Measurements from ENCODE around the gene GSK3A. TPM values are rescaled to one million over a fixed set of nuclear protein-coding genes. Genes with fewer than 3 reads are reported as not detected.

GSK3A gene
- polyA plus RNA-seq, 12 donors = 36.1 to 84.0 (median 42.9) TPM; not detected in 1

DNA sequence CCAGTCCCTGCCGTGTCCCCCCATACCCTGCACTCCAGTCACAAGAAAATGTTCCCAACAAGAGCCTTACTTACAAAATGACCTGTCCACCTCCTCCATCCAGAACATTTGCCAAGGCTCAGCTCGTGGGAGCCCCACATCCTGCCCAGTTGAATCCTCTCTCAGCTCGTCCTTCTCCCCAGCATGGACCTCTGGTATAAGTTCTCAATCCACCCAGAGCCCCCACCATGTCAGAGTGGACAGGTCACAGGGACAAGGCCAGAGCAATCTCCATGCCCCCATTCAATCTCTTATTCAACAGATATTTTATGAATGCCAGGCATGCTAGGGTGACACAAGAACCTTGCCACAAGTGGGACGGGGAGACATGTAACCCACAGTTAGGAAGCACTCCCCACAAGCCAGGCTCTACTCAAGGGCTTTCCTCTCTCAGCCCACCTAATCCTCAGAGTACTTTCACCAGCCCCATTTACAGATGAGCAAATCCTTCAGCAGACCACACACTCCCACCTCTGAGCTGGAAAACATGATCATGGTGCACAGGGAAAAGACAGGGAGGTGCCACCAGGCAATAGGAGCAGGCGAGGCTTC lies 40.0 kb downstream of the GSK3A start:
- DNase-seq = no peak

DNA sequence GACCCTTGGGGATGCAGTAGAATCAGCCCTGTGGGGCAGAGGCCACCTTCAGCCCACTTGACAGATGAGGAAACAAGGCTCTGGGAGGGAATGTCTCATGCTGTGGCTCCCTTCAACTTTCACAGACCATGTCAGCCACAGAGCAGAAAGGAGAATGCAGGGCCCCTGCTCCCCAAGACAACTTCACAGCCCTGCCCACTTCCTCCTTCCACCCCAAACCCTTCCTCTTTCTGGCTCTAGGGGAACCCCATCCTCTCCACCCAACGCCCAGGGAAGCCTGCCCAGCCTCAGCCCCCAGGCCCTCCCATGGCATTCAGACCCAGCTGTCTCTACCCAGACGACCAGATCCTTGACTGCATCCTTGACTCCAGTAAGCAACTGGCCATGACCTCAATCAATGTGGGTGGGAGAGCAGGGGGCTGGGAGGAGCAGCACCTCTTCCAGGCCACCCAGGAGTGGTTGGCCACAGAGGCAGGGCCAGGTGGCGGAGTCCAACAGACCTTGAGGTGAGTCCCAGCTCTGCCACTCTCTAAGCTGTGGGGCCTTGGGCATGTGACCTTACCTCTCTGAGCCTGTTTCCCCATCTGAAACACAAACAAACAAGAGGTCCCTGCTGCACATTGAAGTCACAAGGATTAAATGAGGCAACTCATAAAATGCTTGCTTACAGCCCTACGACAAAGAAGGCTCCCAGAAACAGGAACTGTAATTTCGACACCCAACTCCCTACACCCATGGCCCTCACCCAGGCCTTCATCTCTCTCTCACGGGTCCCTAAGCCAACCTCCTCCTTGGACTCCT lies 40.7 kb downstream of the GSK3A start:
- DNase-seq = no peak

DNA sequence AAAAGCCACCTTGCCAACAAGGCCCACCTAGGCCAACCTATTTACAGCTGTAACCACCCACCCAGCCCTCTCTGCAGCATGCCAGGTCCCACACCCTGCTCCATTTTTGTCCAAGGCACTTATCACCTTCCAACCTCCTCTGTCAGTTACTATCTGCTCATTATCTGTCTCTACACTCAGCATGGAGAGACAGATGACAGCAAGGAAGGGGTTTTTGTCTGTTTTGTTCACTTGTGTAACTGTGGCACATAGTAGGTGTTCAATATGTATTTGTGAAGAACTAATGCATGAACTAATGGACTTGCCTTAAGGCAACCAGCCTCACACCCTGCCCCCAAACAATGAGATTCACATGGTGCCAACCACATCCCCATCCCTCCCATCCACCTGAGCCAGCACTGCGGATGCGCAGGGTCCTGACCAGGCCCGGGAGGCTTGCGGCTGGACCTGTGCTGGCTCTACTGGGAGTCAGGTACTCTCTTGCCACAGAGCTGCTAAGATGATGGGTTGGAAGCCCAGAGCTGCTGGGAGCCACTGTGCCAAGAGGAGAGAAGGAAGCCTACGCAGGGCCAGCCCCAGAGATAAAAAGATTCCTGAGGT lies 42.2 kb downstream of the GSK3A start:
- no peak for DNase-seq

DNA sequence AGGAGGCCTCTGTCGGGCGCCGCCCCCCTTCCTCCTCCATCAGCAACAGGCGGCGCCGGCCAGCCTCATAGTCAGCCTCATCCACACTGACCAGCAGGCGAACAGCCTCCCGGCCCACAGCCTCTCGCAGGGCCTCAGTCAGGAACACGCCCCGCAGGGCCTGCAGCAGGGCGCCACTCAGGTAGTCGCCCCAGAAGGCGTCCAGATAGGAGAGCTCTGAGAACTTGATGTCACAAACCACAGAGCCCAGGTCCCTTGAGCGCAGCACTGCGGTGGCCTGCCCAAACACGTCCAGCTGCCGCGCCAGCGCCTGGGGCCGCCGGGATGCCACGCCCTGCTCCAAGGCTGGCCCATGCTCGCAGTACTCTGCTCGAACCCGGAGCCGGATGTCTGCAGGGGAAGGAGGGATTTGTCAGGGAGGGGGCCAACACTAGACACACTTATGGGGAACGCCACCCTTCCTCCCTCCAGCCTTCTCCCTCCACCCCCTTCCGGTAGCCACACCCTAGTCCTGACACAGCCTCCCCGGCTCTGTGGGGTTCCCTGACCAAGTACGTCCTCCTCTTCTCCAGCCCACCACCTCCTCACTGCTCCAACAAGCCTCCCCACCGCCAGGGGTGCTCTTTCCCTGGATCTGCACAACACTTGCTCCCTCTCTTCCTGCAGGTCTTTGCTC lies 42.8 kb downstream of the GSK3A start:
- DNase-seq = no peak

DNA sequence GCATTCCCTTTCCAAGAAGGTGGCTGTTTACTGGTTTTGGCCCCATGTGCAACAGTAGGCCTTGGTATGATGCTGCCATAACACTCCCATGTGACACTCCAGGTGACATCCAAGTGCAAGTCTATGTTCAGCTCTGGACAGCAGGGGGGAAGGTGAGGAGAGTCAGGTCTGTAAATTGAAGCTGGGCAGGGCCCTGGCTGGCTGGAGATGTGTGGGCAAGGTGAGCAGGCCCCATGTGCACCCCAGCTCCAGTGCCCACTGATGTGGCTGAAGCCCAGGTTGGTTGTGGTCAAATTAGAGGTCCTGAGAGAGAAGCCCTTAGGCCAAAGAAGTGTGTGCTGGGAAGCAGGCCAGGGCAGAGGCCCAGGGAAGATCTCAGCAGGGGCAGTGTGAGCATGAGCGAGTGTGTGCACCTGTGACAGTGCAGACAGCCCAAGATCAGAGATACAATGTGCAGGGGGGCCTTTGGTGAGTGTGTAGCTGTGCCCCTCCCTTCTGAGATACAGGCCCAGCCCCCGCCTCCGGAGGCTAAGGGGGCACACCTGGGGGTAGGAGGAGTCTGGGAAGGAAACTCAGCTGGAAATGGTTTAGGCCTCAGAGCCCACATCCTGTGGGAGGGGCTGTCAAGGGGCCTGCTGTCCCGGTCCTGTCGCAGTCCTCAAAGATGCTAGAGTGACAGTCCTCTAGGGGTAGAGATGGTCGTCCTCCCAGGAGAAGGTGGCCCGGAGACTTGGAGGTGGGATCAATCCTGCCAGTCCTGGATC lies 43.5 kb downstream of the GSK3A start:
- DNase-seq = no peak

DNA sequence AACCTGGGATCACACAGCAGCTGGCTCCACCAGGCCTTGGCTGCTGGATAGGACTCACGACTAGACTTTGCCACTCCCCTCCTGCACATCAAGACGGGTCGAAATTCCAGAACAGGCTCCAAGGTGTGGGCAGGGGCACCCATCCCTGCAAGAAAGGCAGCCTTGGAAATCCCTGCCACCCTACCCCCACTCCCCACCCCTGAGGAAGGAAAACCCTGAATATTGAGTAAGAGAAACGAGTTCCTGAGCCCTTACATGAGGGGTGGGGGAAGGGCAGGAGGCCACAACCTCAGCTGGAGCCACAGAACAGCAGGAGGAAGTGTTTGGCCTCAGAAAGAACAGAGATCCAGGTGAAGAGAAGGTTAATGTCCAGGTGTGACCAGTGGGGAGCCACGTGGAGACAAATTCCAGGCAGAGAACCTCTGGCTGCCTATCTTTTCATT lies 45.0 kb downstream of the GSK3A start:
- DNase-seq = no peak

DNA sequence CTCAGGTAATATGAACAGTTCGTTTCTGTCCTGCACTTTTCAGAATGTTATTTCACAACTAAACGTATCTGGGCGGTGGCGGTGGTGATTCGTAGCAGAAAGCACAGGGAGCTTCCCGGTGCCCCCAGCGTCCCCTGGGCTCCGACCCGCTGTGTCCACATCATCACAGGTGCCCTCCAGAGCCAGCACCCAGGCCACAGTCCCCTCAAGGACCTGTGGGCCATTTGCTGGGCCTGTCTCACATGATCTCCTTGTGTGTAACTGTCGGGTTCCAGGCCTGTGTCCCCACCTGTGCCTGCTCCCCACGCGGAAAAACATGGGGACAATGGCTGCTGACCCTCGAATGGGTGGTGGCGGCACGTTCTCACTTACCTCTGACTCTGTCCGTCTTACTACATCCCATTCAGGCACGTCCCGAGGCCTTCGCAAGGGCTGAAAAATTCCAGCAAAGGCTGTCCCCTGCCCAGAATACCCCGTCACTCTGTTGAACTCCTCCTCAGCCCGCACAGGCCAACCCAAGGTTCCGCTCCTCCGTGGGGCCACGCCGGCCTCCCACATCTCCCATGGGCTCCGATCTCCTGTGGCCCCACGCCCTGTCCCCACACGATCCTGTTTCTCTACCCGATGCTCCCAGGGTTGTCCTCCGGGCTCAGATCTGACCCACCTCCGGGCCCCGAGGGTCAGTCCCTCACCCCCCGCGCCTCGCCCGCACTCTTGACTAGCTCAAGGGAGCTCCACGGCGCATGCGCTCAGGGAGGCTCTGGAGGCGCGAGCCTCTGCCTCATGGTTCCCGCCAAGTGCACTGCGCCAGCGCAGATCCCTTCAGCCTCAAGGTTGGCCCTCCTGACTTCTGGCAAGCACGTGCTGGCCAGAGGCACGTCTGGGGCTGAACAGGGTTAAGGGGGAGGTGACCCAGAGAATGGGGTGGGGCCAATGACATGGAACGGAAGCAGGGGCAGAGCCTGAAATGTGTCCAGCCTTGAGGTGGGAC lies 46.1 kb downstream of the GSK3A start:
- no peak for DNase-seq

DNA sequence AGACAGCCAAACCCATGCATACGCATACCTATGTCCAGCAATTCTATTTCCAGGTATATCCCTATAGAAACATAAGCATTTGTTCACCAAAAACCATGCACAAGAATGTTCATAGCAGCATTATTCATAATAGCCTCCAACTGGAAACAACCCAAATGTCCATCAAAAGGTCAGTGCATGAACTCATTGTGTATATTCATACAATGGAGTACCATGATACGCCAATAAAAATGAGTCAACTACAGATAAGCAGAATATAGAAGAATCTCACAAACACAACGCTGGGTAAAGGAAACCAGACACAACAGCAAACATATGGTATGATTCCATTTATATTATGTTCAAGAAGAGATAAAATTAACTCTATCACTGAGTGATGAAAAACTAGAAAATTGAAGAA lies 48.7 kb downstream of the GSK3A start:
- no peak for DNase-seq

DNA sequence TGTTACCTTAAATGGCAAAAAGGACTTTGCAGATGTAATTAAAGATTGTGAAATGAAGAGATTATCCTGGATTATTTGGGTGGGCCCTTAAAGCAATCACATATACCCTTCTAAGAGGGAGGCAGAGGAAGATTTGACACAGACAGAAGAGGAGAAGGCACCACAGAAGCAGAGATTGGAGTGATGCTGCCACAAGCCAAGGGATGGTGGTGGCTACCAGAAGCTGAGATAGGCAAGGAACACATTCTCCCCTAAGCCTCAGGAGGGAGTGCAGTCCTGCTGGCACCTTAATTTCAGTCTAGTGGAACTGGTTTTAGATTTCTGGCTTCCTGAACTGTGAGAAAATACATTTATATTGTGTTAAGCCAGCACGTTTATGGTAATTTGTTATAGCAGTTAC lies 49.1 kb downstream of the GSK3A start:
- no peak for DNase-seq

DNA sequence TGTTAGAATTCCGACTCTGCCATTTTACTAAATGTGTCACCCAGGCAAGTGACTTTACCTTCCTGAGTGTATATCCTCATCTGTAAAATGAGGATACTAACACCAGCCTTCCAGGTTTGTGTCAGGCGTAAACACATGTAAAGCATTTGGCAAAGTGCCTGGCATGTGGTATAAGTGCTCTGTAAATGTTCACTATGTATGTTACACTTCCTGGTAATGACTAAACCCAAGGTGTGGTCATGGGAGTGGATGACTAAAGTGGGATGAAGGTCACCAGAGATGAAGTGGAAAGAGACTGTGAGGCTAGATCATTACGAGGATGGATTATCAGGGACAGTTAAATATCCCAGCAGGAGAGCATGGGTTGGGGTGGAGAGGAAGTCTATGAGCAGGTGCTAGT lies 50.5 kb downstream of the GSK3A start:
- no peak for DNase-seq

DNA sequence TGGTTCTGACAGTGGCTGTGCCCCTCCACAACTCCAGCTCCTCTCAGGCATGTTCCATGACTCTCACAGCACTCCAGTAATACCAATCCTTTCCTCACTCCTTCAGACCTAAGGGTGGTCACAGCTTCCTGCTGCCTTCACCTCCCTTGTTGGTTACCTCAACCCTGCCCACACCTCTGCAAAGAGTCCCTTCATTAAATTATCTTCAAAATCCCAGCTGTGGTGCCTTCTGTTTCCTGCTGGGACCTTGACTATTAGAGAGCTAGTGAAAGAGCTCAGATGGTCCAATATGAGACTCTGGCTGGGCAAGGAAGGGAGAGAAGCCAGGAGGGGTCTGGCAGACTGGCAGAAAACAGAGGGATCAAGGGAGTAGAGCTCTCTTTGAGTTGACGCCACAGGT lies 51.1 kb downstream of the GSK3A start:
- DNase-seq = no peak

DNA sequence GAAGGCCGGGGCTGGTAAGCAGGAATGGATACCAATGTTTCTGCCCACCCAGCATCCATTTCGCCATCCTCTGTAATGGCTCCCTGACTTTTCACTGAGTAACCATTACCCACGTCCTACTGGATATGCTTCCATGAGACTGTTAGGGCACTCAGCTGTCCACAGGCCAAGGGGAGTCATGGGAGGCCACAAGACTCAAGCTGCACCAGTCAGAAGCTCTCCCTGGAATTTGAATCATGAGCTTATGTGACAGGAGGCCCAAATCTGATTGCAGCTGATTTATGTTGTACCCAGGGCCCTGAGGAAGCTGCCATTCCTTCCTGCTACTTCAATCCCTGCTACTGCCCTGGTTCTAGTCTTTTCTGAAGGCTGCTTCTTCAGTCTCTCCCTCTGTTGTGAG lies 53.3 kb downstream of the GSK3A start:
- DNase-seq = no peak

DNA sequence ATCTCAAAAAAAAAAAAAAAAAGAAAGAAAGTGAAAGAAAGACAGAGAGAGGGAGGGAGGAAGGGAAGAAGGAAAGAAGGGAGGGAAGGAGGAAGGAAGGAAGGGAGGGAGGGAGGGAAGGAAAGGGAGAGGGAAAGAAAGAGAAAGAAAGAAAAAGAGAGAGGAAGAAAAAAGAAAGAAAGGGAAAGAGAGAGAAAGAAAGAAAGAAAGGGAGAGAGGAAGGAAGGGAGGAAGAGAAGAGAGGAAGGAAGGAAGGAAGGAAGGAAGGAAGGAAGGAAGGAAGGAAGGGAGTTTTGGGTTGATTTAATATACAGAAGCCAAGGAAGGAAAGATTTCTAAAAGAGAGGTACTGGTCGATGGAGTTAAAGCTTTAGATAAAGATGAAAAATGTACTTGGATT lies 53.7 kb downstream of the GSK3A start:
- no peak for DNase-seq

DNA sequence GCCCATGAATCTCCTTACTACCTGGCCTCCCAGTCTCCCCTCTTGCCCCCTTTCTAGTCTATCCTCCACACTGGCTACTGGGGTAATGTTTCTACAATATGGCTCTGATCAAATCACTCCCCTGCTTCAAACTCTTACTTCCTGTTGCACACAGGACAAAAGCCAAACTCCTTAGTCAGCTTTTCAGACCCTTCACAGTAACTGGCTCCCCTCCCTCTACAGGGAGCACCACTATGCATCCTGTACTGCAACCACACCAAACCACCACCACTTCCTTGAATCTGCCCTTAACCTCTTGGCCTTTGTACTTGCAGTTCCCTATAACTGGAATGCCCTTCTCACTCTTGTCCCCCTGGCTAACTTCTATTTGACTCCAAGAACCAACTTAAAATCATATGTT lies 57.1 kb downstream of the GSK3A start:
- no peak for DNase-seq

DNA sequence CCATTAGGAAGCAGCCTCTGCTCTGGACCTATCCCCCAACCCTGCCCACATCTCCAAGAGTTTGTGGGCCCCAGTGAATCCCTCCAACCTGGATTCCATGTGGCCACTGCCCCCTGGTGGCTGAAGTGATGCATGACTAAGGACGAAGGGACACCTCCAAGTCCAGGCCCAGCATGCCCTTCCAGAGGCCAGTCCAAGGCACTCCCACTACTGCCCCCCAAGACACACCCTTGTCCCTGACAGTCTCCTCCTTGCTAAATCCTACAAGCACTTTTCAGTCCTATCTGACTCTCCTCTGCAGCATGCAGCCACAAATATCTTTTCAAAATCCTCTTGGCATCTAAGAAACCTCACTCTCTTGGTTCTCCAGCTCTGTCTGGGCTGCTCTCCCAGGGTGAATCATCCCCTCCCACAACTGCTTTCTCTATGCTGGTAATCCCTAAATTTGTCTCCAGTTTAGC lies 58.0 kb downstream of the GSK3A start:
- DNase-seq = peak; percentile 65

Other genes with a start within 250 kb of the GSK3A start
- gene ATP1A3, start 248.4 kb downstream of the GSK3A start, polyA plus RNA-seq (ENCODE audit: insufficient read length in 12 of 12) = 10 to 100 TPM in 1 of 12 donors, 1 to 10 TPM in 1, under 1 TPM in 9, not detected in 1; 0.30 to 16.6 (median 0.59) TPM
- 10 to 100 TPM in 1 of 12 donors, 1 to 10 TPM in 10, not detected in 1; 1.7 to 10.3 (median 3.2) TPM for gene GRIK5, start 172.4 kb downstream of the GSK3A start, polyA plus RNA-seq (ENCODE audit: insufficient read length in 12 of 12)
- 10 to 100 TPM in 3 of 12 donors, 1 to 10 TPM in 8, not detected in 1; 7.2 to 13.3 (median 9.2) TPM for gene ZNF574, start 166.4 kb downstream of the GSK3A start, polyA plus RNA-seq (ENCODE audit: insufficient read length in 12 of 12)
- 1 to 10 TPM in 10 of 12 donors, under 1 TPM in 1, not detected in 1; 0.92 to 6.1 (median 1.4) TPM for gene POU2F2, start 110.2 kb downstream of the GSK3A start, polyA plus RNA-seq (ENCODE audit: insufficient read length in 12 of 12)
- 10 to 100 TPM in 9 of 12 donors, 1 to 10 TPM in 1, not detected in 2; 9.9 to 17.4 (median 12.0) TPM for gene DEDD2, start 24.9 kb downstream of the GSK3A start, polyA plus RNA-seq (ENCODE audit: insufficient read length in 12 of 12)
- 1 to 10 TPM in 11 of 12 donors, not detected in 1; 4.5 to 8.4 (median 6.8) TPM for gene ZNF526, start 22.3 kb downstream of the GSK3A start, polyA plus RNA-seq (ENCODE audit: insufficient read length in 12 of 12)
- 10 to 100 TPM in 11 of 12 donors, not detected in 1; 27.1 to 66.4 (median 32.7) TPM for gene ERF, start 12.5 kb upstream of the GSK3A start, polyA plus RNA-seq (ENCODE audit: insufficient read length in 12 of 12)
- 10 to 100 TPM in 11 of 12 donors, not detected in 1; 25.3 to 66.6 (median 31.6) TPM for gene CIC, start 26.6 kb upstream of the GSK3A start, polyA plus RNA-seq (ENCODE audit: insufficient read length in 12 of 12)
- 1 to 10 TPM in 2 of 12 donors, under 1 TPM in 8, not detected in 2; 0.34 to 1.8 (median 0.62) TPM for gene PRR19, start 59.5 kb upstream of the GSK3A start, polyA plus RNA-seq (ENCODE audit: insufficient read length in 12 of 12)
- 10 to 100 TPM in 11 of 12 donors, not detected in 1; 20.2 to 37.1 (median 28.1) TPM for gene PAFAH1B3, start 60.0 kb upstream of the GSK3A start, polyA plus RNA-seq (ENCODE audit: insufficient read length in 12 of 12)
- gene TMEM145, start 70.7 kb upstream of the GSK3A start, polyA plus RNA-seq (ENCODE audit: insufficient read length in 12 of 12) = under 1 TPM in 10 of 12 donors, not detected in 2; 0.12 to 0.56 (median 0.26) TPM
- 10 to 100 TPM in 11 of 12 donors, not detected in 1; 19.3 to 31.5 (median 23.5) TPM for gene MEGF8, start 83.0 kb upstream of the GSK3A start, polyA plus RNA-seq (ENCODE audit: insufficient read length in 12 of 12)
- gene CNFN, start 147.7 kb upstream of the GSK3A start, polyA plus RNA-seq (ENCODE audit: insufficient read length in 12 of 12) = 1 to 10 TPM in 2 of 12 donors, under 1 TPM in 3, not detected in 7; 0.47 to 4.1 (median 0.61) TPM
- 10 to 100 TPM in 2 of 12 donors, 1 to 10 TPM in 9, not detected in 1; 4.0 to 20.1 (median 7.2) TPM for gene LIPE, start 184.8 kb upstream of the GSK3A start, polyA plus RNA-seq (ENCODE audit: insufficient read length in 12 of 12)
- 1 to 10 TPM in 3 of 12 donors, not detected in 9; 1.5 to 3.2 (median 2.0) TPM for gene CXCL17, start 200.3 kb upstream of the GSK3A start, polyA plus RNA-seq (ENCODE audit: insufficient read length in 12 of 12)